Activated naive CD4-positive, alpha-beta T cell treated with anti-CD3 and anti-CD28 coated beads for 36 hours (primary cell): ENCODE measurements around the gene GOLGA6C. TPM values are rescaled to one million over a fixed set of nuclear protein-coding genes. Genes with fewer than 3 reads are reported as not detected.
"Not testable (repeated sequence)": the region's sequence is repeated elsewhere in the genome, so short reads cannot be mapped to it uniquely, and the experiment has no call there.

Experiments
- CTCF ChIA-PET: fragments of 350-600 bp; sonication (Branson Sonifier 250); formaldehyde crosslinking; loops from one replicate; lab custom pipeline; 2021; ENCODE audit warnings: antibody characterized with exemption; lab: Charles Lee
- DNase-seq: peaks from one replicate; pipeline ENCODE4 v3.0.0-alpha.2; 2020
- H3K27ac Mint-ChIP-seq: one replicate; pipeline ENCODE4 v1.8.0; 2021; ENCODE audit warnings: mild to moderate bottlenecking, mixed read lengths
- H3K27me3 Mint-ChIP-seq: one replicate; pipeline ENCODE4 v1.8.0; 2021; ENCODE audit warnings: low read depth, mixed read lengths
- H3K36me3 Mint-ChIP-seq: one replicate; pipeline ENCODE4 v1.8.0; 2021; ENCODE audit warnings: low read depth, mixed read lengths
- H3K4me1 Mint-ChIP-seq: one replicate; pipeline ENCODE4 v1.8.0; 2021; ENCODE audit warnings: low read depth, mixed read lengths
- H3K4me3 Mint-ChIP-seq: one replicate; pipeline ENCODE4 v1.8.0; 2021; ENCODE audit warnings: mild to moderate bottlenecking, moderate library complexity, mixed read lengths
- H3K9me3 Mint-ChIP-seq: one replicate; pipeline ENCODE4 v1.8.0; 2021; ENCODE audit warnings: mixed read lengths
- intact Hi-C: fragments of 100-400 bp; cut with micrococcal nuclease; formaldehyde crosslinking; loops from one replicate; pipeline ENCODE4 v1.15.1; 2023
- total RNA-seq, 2 experiments: library from RNA; stranded (reverse); gene quantifications; one replicate each; pipeline ENCODE4 v1.2.3, GENCODE V29; 2021

Gene GOLGA6C
- total RNA-seq, 2 experiments from 2014 or later: 0.10 TPM; not detected in 1

- H3K27ac Mint-ChIP-seq, H3K27me3 Mint-ChIP-seq, H3K9me3 Mint-ChIP-seq, H3K36me3 Mint-ChIP-seq, CTCF ChIA-PET, H3K4me1 Mint-ChIP-seq, DNase-seq, H3K4me3 Mint-ChIP-seq, intact Hi-C loops: not testable (repeated sequence)
Measured at GRCh38 chr15:75293660-75294059, 35.5 kb downstream of the GOLGA6C start.

DNA sequence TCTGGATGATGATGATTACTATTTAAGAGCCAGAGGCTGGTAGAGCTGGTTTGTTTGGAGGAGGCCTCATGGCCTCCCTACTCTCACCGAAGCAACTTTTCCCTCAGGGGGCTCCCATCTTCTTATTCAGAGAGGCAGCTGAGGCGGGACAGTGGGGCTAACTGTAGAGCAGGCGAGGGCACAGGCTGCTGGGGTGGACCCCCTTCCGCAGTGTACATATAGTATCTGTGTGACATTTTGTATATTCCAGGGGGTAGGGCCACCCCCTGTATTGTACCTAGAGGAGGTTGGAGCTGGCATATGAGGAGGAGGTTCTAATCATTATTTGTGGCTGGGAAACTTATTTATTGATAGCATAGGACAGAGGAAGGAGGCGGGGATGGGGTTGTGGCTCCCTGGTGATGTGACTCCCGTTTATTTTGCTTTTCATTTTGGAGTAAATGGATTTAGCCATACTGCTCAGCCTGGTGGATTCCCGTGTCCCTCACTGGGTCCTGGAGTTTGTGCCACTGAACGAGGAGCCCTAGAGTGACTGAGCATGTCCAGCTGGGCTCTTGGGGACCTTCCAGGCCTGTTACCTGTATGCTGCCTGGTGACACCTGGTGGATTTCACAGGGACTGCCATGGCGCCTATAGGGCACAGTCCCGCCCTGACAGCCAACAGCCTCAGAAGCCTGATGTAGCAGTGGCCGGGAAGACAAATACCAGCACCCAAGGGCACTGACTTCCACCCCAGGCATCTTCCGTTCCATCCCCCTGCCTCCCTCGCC lies 40.6 kb downstream of the GOLGA6C start:
- H3K4me3 Mint-ChIP-seq, H3K27me3 Mint-ChIP-seq, H3K4me1 Mint-ChIP-seq, H3K27ac Mint-ChIP-seq, intact Hi-C loops, H3K36me3 Mint-ChIP-seq, H3K9me3 Mint-ChIP-seq: not testable (repeated sequence)
- CTCF ChIA-PET: interaction anchor here (0.6 to 1.1 kb wide), 3 partner anchors 196 to 273 kb away, joined by 3 to 4 read pairs (median 4); no protein-coding TSS in a partner anchor
- peak; percentile 14 for DNase-seq

DNA sequence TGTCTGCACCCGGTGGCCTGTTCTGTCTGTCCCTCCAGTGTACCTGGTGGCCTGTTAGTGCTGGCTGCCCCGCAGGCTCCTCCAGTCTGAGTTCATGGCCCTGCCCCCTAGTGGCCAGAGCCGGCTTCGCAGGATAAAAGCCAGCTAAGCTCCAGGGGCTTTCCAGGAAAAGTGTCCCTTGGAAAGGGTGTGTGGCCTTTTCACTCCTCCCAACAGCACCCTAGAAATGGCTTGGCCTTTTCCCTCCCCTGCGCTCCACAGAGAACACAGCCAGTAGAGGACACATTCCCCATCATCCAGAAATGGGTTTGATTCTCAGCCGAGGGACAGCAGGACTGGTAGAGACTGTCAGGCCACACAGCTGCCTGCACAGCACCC lies 41.2 kb downstream of the GOLGA6C start:
- H3K4me1 Mint-ChIP-seq, intact Hi-C loops, H3K27ac Mint-ChIP-seq, H3K36me3 Mint-ChIP-seq, H3K9me3 Mint-ChIP-seq, CTCF ChIA-PET, H3K27me3 Mint-ChIP-seq, H3K4me3 Mint-ChIP-seq: not testable (repeated sequence)
- DNase-seq: peak; percentile 75

DNA sequence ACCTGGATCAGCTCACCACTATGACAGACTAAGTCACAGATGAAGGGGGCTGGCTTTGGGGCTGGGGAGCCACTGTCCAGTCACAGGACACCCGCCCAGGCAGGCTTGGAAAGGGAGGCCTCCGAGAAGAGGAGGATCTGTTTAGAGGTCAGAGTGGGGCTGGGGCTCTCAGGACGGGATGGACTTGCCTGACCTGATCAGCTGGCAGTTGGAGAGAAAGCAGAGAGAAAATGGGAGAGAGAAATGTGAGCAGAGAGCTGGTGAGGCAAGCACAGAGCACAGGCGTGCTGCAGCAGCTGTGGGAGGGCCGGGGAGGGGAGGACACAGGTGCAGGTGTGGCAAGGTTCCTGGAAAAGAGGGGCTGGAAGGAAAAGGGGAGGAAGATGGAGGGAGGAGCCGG lies 41.9 kb downstream of the GOLGA6C start:
- H3K4me1 Mint-ChIP-seq, H3K4me3 Mint-ChIP-seq, H3K9me3 Mint-ChIP-seq, intact Hi-C loops, H3K36me3 Mint-ChIP-seq, H3K27ac Mint-ChIP-seq, H3K27me3 Mint-ChIP-seq, CTCF ChIA-PET, DNase-seq: not testable (repeated sequence)

- no peaks in the 10 kb centered on the region for H3K36me3 Mint-ChIP-seq
- intact Hi-C loops: no loop called here
- no peaks in the 10 kb centered on the region for H3K9me3 Mint-ChIP-seq
- no peak overlapping the region for H3K4me3 Mint-ChIP-seq
- no peak overlapping the region for H3K27ac Mint-ChIP-seq
- CTCF ChIA-PET: no interaction called here
- DNase-seq: no peak
- peaks cover 16% of the 10 kb centered on the region for H3K27me3 Mint-ChIP-seq
- H3K4me1 Mint-ChIP-seq: no peaks in the 10 kb centered on the region
Measured at GRCh38 chr15:75302318-75302717, 44.2 kb downstream of the GOLGA6C start.

- H3K4me3 Mint-ChIP-seq, H3K36me3 Mint-ChIP-seq, DNase-seq, CTCF ChIA-PET, H3K27ac Mint-ChIP-seq, H3K4me1 Mint-ChIP-seq, H3K9me3 Mint-ChIP-seq, intact Hi-C loops: not testable (repeated sequence)
- peaks cover 19% of the 10 kb centered on the region for H3K27me3 Mint-ChIP-seq
Measured at GRCh38 chr15:75302753-75303152, 44.6 kb downstream of the GOLGA6C start.

- H3K4me3 Mint-ChIP-seq: no peak overlapping the region
- intact Hi-C loops: no loop called here
- peaks cover 19% of the 10 kb centered on the region for H3K27me3 Mint-ChIP-seq
Measured at GRCh38 chr15:75306188-75306587, 48.1 kb downstream of the GOLGA6C start.

GRCh38 chr15:75307778-75308390 lies 49.8 kb downstream of the GOLGA6C start:
- no peaks in the 10 kb centered on the region for H3K4me1 Mint-ChIP-seq
- H3K27ac Mint-ChIP-seq: no peak overlapping the region
- no peaks in the 10 kb centered on the region for H3K9me3 Mint-ChIP-seq
- peaks cover 19% of the 10 kb centered on the region for H3K27me3 Mint-ChIP-seq
- intact Hi-C loops: no loop called here
- peak; percentile 14 for DNase-seq
- H3K4me3 Mint-ChIP-seq: no peak overlapping the region
- CTCF ChIA-PET: interaction anchor here (1.2 to 1.9 kb wide), 2 partner anchors 60 to 279 kb away, joined by 5 read pairs; partner anchors contain the start of gene MAN2C1
- no peaks in the 10 kb centered on the region for H3K36me3 Mint-ChIP-seq

More at GRCh38 chr15:75306188-75306587, 48.1 kb downstream of the GOLGA6C start:
- CTCF ChIA-PET: no interaction called here
- Mint-ChIP-seq H3K27ac (no peak overlapping the region), H3K9me3 (no peaks in the 10 kb centered on the region), H3K4me1 (no peaks in the 10 kb centered on the region), H3K36me3 (no peaks in the 10 kb centered on the region)
- no peak for DNase-seq

DNA sequence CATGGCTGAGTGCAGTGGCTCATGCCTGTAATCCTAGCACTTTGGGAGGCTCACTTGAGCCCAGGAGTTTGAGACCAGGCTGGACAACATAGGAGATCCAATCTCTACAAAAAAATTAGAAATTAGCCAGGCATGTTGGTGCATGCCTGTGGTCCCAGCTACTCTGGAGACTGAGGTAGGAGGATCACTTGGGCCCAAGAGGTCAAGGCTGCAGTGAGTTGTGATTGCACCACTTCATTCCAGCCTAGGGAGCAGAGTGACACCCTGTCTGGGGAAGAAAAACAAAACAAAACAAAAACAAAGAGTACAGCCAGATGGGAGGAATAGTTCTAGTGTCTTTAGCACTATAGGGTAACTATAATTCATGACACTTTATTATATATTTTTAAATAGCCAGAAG lies 51.6 kb downstream of the GOLGA6C start:
- intact Hi-C loops: no loop called here
- Mint-ChIP-seq H3K27me3 (peaks cover 19% of the 10 kb centered on the region), H3K9me3 (no peaks in the 10 kb centered on the region), H3K27ac (no peak overlapping the region), H3K36me3 (no peaks in the 10 kb centered on the region), H3K4me1 (no peaks in the 10 kb centered on the region), H3K4me3 (no peak overlapping the region)
- no peak for DNase-seq
- CTCF ChIA-PET: interaction anchor here (0.7 kb wide), 1 partner anchor 75 kb away, joined by 4 read pairs; no protein-coding TSS in a partner anchor

GRCh38 chr15:75312548-75312947 lies 54.4 kb downstream of the GOLGA6C start:
- H3K36me3 Mint-ChIP-seq, H3K27me3 Mint-ChIP-seq, H3K4me1 Mint-ChIP-seq, CTCF ChIA-PET, DNase-seq, intact Hi-C loops, H3K27ac Mint-ChIP-seq, H3K9me3 Mint-ChIP-seq, H3K4me3 Mint-ChIP-seq: not testable (repeated sequence)

DNA sequence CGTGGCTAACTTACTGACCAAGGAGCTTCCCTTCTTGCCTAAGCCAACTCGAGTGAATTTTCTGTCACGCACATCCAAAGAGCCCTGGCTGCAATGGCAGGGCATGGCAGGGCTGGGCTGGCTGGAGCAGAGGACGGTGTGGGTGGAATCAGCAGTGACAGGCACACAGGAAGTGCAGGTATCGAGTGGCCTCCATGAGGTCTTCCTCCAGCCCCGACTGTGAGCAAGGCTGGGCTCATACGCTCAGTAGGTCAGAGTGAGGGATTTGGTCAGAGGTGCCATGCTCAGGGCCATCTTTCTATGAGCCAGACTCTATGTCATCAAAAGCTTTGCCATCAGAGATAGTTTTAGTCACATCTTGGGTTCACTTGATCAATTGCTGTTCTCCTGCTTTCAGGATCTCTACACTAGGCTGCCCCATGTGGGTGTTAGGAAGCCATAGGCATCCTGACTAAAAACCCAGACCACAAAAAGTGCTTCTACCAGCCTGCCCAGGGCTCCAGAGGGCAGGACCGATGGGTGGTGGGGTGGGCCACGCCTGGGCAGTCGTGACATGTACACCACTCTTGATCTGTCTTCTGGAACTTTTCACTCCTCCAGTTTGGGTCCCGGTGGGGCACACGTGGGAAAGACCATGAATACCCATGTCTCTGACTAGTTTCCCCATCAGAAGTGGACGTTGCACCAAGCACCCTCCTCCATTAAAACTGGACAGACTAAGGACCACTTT lies 55.1 kb downstream of the GOLGA6C start:
- intact Hi-C loops: no loop called here
- H3K27me3 Mint-ChIP-seq: no peaks in the 10 kb centered on the region
- DNase-seq: no peak
- CTCF ChIA-PET: no interaction called here
- H3K9me3 Mint-ChIP-seq: no peaks in the 10 kb centered on the region
- no peaks in the 10 kb centered on the region for H3K4me1 Mint-ChIP-seq
- H3K27ac Mint-ChIP-seq: no peak overlapping the region
- no peak overlapping the region for H3K4me3 Mint-ChIP-seq
- no peaks in the 10 kb centered on the region for H3K36me3 Mint-ChIP-seq

- no peak overlapping the region for H3K27ac Mint-ChIP-seq
- H3K9me3 Mint-ChIP-seq: no peaks in the 10 kb centered on the region
- CTCF ChIA-PET: no interaction called here
Measured at GRCh38 chr15:75314552-75315290, 56.6 kb downstream of the GOLGA6C start.

More at GRCh38 chr15:75314552-75315290, 56.6 kb downstream of the GOLGA6C start:
- DNase-seq: no peak
- intact Hi-C loops: no loop called here
- Mint-ChIP-seq H3K4me1 (no peaks in the 10 kb centered on the region), H3K4me3 (no peak overlapping the region), H3K36me3 (no peaks in the 10 kb centered on the region), H3K27me3 (no peaks in the 10 kb centered on the region)
